Measurements from ENCODE around the gene PRKAA2. TPM values are rescaled to one million over a fixed set of nuclear protein-coding genes. Genes with fewer than 3 reads are reported as not detected.

PRKAA2 gene
- polyA plus RNA-seq, 3 donors = not detected

- TF ChIP-seq CTCF (IDR thresholded peaks at IDR 0.05) = no peak
- H3K36me3 ChIP-seq (replicated peaks in 1 of 2; ENCODE audit: control insufficient read depth in 1 of 2, insufficient read depth in 2 of 2, low read length in 2 of 2) = no peaks in the 10 kb centered on the region
Measured at GRCh38 chr1:56660293-56660692, 15.2 kb downstream of the PRKAA2 start.

DNA sequence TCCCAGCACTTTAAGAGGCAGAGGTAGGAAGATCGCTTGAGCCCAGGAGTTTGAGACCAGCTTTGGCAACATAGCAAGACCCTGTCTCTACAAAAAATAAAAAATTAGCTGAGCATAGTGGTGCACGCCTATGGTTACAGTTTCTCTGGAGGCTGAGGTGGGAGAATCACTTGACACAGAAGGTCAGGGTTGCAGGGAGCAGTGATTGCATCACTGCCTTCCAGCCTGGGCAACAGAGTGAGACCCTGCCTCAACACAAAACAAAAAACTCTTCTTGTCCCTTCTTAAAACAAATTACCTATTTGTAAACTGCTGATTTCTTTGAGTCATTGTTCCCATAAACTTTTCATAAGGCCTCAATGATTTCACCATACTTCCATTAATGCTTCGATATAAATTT, 18.7 kb downstream of the PRKAA2 start:
- Histone ChIP-seq H3K9me3 (replicated peaks in 1 of 2; ENCODE audit: control insufficient read depth in 1 of 2, insufficient read depth in 1 of 2, low read length in 2 of 2) (no peaks in the 10 kb centered on the region), H3K27me3 (ENCODE audit: control insufficient read depth in 2 of 2, insufficient read depth in 2 of 2, low read length in 2 of 2) (no peaks in the 10 kb centered on the region), H2AFZ (ENCODE audit: insufficient read depth, low read depth, low read length, poor library complexity, severe bottlenecking) (no peak overlapping the region), H3K36me3 (replicated peaks in 1 of 2; ENCODE audit: control insufficient read depth in 1 of 2, insufficient read depth in 2 of 2, low read length in 2 of 2) (no peaks in the 10 kb centered on the region), H3K4me3 (replicated peaks in 1 of 3; ENCODE audit: low read depth in 2 of 3, low read length in 3 of 3) (no peak overlapping the region), H3K9ac (ENCODE audit: insufficient read depth, low read length, poor library complexity, severe bottlenecking) (no peak overlapping the region), H3K27ac (ENCODE audit: low read depth in 1 of 2, low read length in 2 of 2) (no peak overlapping the region), H4K20me1 (ENCODE audit: insufficient read depth, low read length) (no peaks in the 10 kb centered on the region), H3K4me2 (replicated peaks; ENCODE audit: extremely low read depth, low read length, poor library complexity, severe bottlenecking) (no peak overlapping the region), H3K79me2 (ENCODE audit: insufficient read depth, low read length) (no peaks in the 10 kb centered on the region), H3K4me1 (ENCODE audit: control insufficient read depth in 1 of 2, insufficient read depth in 2 of 2, low read length in 2 of 2) (no peaks in the 10 kb centered on the region)
- Mint-ChIP-seq H3K27me3 (ENCODE audit: low read depth in 3 of 3) (peaks cover 0 to 2% (median 1%) of the 10 kb centered on the region in 3 donors), H3K9me3 (peaks cover 0 to 4% (median 0%) of the 10 kb centered on the region in 7 donors), H3K27ac (no peak overlapping the region), H3K36me3 (no peaks in the 10 kb centered on the region), H3K4me3 (no peak overlapping the region), H3K4me1 (no peaks in the 10 kb centered on the region)
- intact Hi-C loops (cut with micrococcal nuclease) = no loop called here
- no CpG with 5 or more reads among the region's 3 CpGs for WGBS (ENCODE audit: insufficient coverage)
- no peak for DNase-seq
- no peak for TF ChIP-seq CTCF (IDR thresholded peaks at IDR 0.05)

More at GRCh38 chr1:56660293-56660692, 15.2 kb downstream of the PRKAA2 start:
- Histone ChIP-seq H3K4me1 (ENCODE audit: control insufficient read depth in 1 of 2, insufficient read depth in 2 of 2, low read length in 2 of 2) (no peaks in the 10 kb centered on the region), H3K27ac (ENCODE audit: low read depth in 1 of 2, low read length in 2 of 2) (no peak overlapping the region), H3K9ac (ENCODE audit: insufficient read depth, low read length, poor library complexity, severe bottlenecking) (no peak overlapping the region), H3K27me3 (ENCODE audit: control insufficient read depth in 2 of 2, insufficient read depth in 2 of 2, low read length in 2 of 2) (no peaks in the 10 kb centered on the region), H3K9me3 (replicated peaks in 1 of 2; ENCODE audit: control insufficient read depth in 1 of 2, insufficient read depth in 1 of 2, low read length in 2 of 2) (peaks cover 0 to 13% of the 10 kb centered on the region in 2 donors), H3K79me2 (ENCODE audit: insufficient read depth, low read length) (no peaks in the 10 kb centered on the region), H4K20me1 (ENCODE audit: insufficient read depth, low read length) (no peaks in the 10 kb centered on the region), H2AFZ (ENCODE audit: insufficient read depth, low read depth, low read length, poor library complexity, severe bottlenecking) (no peak overlapping the region), H3K4me2 (replicated peaks; ENCODE audit: extremely low read depth, low read length, poor library complexity, severe bottlenecking) (no peak overlapping the region), H3K4me3 (replicated peaks in 1 of 3; ENCODE audit: low read depth in 2 of 3, low read length in 3 of 3) (no peak overlapping the region)
- intact Hi-C loops (cut with micrococcal nuclease) = no loop called here
- no peak for DNase-seq
- no peaks in the 10 kb centered on the region for H3K36me3 Mint-ChIP-seq
- H3K4me3 Mint-ChIP-seq = no peak overlapping the region
- peaks cover 0 to 15% (median 9%) of the 10 kb centered on the region in 7 donors for H3K9me3 Mint-ChIP-seq
- no peak overlapping the region for H3K27ac Mint-ChIP-seq
- WGBS (ENCODE audit: insufficient coverage) = no CpG with 5 or more reads among the region's 1 CpG
- H3K4me1 Mint-ChIP-seq = no peaks in the 10 kb centered on the region
- H3K27me3 Mint-ChIP-seq (ENCODE audit: low read depth in 3 of 3) = peaks cover 0 to 2% (median 1%) of the 10 kb centered on the region in 3 donors
